ENCODE results near the gene XRN1.

GRCh38 chr3:142269767-142270166 lies 178.1 kb downstream of the XRN1 start:
- TF ChIP-seq NFIC (IDR thresholded peaks at IDR 0.05) (no peak), EP300 (IDR thresholded peaks at IDR 0.05; ENCODE audit: borderline replicate concordance) (no peak), RAD21 (IDR thresholded peaks at IDR 0.05; ENCODE audit: low read depth) (no peak), MAX (IDR thresholded peaks at IDR 0.05) (no peak), TAF1 (IDR thresholded peaks at IDR 0.05; ENCODE audit: low read depth) (no peak), TCF12 (IDR thresholded peaks at IDR 0.05; ENCODE audit: low read depth) (no peak), ZBTB7A (IDR thresholded peaks at IDR 0.05; ENCODE audit: low read depth) (no peak), FOXM1 (IDR thresholded peaks at IDR 0.05; ENCODE audit: borderline replicate concordance, low read depth) (no peak), CREB1 (IDR thresholded peaks at IDR 0.05; ENCODE audit: low read depth) (no peak)

All from Ishikawa (cell line).